Renal pelvis (tissue), 4 donors: ENCODE results near the gene NUDCD3. TPM values are rescaled to one million over a fixed set of nuclear protein-coding genes. Genes with fewer than 3 reads are reported as not detected.

Experiments used
- DNase-seq: peaks from one replicate; pipeline ENCODE4 v3.0.0-alpha.2; 2013
- polyA plus RNA-seq, 3 donors: library from polyadenylated mRNA; unstranded; fragments of 120-200 nt; gene quantifications; one replicate each; pipeline ENCODE4 v1.2.1, GENCODE V29; 2013; ENCODE audit not compliant: insufficient read length in 3 of 3

The NUDCD3 gene
- polyA plus RNA-seq, 3 donors: 97.2 to 99.7 (median 97.8) TPM

GRCh38 chr7:44386139-44386913 is 104.1 kb downstream of the NUDCD3 start:
- no peak for DNase-seq

GRCh38 chr7:44385434-44386138 is 104.9 kb downstream of the NUDCD3 start:
- DNase-seq: peak; percentile 19

DNA sequence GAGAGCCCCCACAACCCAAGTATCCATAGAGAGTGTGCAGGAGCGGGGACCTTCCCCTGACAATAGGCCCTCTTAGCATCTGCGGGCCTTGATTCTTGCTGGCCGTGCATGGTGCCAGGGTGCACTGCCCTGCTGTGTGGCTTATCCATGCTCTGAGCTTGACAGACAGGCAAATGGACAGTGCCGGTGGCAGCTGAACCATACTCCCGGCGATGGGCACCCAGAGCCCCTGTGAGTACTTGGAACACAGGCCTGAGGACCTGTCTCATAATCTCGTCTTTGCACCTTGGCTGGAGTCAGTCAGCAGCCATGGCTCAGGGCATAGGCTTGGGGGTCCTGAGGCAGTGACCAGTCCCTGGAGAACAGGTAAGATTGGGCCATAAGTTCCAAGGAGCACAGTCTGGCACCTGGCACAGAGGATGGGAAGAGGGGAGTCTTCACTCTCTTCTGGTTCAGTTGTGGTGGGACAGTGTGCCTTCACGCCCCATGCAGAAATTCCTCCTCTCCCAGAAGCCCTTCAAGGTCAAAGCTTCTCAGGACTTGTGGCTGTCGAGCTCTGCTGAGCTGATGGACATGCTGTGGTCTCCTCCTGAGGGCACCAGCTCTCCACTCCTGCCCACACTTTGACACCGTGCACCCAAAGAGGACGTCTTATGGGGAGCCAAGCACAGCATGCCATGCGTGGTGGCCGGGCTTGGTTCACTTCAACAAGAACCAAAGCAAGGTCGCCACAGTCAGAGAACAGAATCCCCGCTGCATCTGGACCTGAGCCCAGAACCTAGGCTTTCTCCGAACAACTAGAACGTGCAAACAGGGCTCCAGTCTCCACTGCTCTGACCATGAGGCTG is 105.6 kb downstream of the NUDCD3 start:
- DNase-seq: no peak

DNA sequence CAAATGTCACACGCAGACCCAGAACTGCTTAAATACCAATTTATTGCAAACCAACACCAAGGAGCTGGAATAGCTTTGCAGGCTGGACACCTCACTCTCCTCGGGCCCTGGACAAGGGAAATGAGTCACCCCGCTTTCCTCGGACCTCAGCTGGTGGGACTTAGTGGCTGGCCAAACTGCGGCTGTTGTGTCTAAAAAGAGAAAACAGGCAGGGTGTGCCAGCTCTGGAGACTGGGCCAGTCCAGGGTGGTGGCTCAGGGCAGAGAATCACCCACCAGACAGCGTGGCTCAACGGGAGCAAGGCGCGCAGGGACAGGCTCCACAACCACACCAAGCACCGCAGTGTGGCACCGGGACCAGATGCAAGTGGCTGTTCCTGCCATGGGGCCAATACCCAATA is 106.9 kb downstream of the NUDCD3 start:
- DNase-seq: no peak

GRCh38 chr7:44382459-44383265 is 107.8 kb downstream of the NUDCD3 start:
- DNase-seq: no peak

DNA sequence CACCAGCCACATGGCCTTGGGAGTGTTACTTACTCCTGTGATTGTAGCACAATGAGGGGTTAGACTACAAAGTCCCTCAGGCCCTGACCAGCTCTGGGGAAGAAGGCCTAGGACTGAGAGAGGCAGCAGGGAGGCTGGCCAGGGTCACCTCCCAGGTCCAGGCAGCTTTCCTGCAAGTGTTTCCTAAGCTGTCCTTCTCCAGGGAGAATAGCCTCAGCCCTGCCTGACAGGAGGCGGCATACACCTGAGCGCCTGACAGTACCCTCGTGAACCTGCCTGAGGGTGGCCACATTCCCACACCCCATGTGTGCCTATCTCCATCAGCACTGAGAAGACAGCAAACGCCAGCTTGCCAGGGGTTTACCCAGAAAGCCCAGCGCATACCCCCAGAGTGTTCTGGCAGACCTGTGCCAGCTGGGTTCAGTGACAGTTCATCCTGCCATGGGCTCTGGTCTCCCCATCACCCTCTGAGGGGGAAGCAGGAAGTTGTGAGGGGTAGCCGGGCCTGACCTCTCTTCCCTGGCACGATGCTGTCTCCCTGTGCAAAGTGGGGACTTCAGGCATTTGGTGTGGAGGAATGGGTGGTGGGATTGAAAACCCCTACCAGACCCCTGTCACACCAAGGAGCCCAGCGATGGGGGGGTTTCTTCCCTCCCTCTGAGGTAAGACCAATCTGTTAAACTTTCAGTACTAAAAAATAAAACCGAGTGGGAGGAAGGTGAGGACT is 108.8 kb downstream of the NUDCD3 start:
- DNase-seq: no peak

- no peak for DNase-seq
These were observed 109.5 kb downstream of the NUDCD3 start for GRCh38 chr7:44380831-44381493.

DNA sequence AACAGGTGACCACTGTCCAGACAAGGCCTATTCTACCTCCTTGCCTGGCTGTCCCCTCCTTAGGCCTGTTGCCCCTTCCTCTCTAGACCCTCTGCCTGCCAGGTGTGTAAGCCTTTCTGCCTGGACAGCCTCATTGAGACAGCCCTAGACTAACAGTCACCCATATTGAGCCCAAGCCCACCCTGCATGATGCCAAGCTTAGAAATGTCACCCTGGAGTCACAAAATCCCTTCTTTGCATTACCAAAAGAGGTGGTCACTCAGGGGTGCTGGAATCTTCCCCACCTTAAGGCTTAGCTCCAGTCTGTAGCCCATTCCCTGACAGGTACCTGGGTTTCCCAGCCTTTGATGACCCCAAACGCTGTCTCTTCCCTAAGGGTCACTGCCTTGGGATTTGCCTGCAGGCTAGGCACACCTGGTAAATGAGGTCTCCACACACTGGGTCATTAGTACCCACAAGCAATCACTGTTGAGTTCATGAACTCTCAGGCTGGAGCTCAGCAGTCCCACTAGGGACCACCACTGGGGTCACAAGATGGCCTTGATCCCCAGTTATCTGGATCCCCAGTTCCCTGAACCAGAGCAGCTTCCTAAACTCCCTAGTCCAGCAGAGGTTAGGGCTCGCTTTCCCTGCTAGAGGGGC is 110.1 kb downstream of the NUDCD3 start:
- DNase-seq: no peak

- no peak for DNase-seq
These were observed 110.9 kb downstream of the NUDCD3 start for GRCh38 chr7:44379366-44380188.

DNA sequence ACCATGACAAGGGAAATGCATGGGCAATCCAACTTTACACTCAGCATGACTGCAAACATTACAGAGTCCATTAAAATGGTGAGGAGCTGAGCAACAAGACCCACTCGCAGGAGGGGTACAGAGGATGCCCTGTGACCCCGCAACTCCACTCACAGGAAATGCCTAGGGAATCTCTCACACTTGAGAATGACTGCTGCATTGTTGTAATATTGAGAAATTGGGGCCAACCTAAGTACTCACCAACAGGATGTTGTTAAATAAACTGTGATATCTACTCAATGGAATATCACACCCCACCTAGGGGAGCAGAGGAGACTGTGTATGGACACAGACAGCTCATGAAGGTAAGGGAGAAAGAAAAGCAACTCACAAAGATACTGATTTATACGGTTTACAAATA is 111.7 kb downstream of the NUDCD3 start:
- DNase-seq: no peak

DNA sequence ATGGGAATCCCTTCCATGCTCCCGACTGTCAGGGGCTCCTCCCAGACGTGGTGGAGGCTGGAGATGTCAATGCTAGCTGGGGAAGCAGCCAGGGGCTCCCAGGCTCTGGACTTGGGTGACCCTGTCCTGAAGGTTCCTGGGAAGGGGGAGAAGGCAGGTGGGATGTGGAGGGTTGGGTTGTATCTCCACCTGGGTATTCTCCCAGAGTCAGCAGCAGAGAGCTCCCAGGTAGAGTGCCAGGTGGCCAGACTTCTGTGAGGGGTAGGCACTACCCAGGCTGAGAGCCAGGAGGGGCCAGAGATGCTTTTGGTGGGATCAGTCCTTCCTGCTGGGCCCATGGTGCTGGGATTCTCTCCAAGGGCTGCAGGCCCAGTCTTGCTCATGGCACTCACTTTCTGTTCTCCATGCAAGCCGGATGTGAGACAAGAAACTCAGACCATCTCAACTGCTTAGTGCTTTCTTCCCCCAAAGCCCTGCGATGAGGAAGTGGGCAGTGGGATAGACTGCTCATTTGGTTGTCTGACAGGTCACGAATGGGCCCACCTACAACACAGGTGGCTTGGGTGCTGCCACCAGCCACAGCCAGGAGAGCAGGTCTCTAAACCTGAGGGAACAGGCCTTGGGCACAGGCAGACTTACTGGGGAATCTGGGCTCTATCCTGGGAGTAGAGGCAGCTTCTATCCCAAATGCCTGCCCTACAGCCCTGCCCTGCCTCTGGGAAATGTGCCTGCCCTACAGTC is 112.6 kb downstream of the NUDCD3 start:
- no peak for DNase-seq

DNA sequence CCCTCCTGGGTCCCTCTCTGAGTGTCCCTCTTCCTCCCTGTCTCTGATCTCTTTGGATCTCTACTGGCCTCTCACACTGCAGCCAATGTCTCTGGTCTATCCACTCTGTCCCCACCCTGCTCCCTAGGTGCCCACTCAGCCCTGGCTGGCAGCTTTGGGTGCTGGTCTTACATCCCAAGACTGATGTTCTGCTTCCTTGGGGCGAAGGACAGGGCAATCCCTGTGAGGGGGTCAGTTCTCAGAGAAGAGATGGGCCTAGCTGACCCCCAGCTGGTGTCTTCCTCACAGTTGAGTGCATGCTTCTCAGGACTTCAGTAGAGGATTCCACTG is 113.4 kb downstream of the NUDCD3 start:
- DNase-seq: no peak

DNA sequence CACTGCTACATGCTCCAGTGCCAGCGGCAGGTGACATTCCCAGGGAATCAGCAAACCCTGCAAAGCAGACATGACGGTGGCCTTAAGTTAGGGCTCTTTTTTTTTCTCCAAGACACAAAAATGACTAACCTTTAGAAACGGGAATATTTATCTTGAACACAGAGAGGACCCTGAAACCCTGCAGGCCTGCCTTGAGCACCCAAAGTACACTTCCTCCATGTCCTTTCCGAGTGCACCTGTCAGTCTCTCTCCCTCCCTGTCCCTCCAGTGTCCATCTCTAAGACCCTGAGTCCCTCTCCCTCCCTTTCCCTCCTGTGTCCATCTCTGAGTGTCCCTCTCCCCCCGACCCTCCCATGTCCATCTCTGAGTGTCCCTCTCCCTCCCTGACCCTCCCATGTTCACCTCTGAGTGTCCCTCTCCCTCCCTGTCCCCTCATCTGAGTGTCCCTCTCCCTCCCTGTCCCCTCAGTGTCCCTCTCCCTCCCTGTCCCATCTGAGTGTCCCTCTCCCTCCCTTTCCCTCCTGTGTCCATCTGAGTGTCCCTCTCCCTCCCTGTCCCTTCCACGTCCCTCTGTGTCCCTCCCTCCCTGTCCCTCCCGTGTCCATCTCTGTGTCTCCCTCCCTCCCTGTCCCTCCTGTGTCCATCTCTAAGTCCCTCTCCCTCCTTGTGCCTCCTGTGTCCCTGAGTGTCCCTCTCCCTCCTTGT is 113.9 kb downstream of the NUDCD3 start:
- no peak for DNase-seq

- no peak for DNase-seq
These were observed 114.5 kb downstream of the NUDCD3 start for GRCh38 chr7:44375926-44376342.

GRCh38 chr7:44375236-44375699 is 115.2 kb downstream of the NUDCD3 start:
- DNase-seq: no peak

DNA sequence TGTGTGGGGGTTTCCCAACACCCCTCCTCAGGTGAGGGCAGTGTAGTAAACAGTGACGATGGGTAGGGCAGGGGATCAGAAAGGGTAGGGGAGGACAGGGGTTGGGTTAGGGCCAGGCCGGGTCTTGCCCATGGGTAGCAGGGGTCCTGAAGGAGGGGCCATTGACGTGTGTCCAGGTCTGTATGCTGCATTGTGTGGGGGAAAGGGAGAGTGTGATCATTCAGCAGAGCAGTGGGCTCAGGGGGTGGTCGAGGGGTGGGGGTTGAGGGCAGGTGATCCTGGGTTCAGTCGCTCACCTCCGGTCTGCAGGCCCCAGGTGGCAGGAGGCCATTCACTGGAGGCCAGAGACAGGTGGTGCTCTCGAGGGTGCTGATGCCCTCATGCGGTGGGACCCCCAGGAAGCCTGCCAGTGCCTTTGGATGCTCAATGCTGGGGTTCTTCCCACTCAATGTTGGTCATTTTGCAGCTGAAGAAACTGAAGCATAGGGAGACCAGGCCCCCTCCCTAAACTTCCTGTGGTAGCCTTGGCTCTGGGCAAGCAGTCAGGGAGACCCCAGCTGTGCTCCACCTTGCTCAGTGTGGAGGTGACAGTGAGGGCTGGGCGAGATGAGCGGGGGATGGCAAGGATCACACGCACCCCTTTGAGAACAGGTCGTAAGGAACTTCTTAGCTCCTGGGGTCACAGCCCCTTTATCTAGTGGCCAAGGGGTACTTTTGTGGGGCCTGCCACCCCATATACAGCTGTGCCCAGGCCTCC is 116.3 kb downstream of the NUDCD3 start:
- no peak for DNase-seq

- no peak for DNase-seq
These were observed 117.1 kb downstream of the NUDCD3 start for GRCh38 chr7:44373418-44373740.
